ENCODE measurements around the gene SERPINE1. TPM values are rescaled to one million over a fixed set of nuclear protein-coding genes. Genes with fewer than 3 reads are reported as not detected.

Gene SERPINE1
- total RNA-seq, 1 experiment from 2014 or later: 3.6 TPM

Other genes starting within 250 kb of the SERPINE1 start
- 7.7 and 12.2 TPM in 2 replicates for gene UFSP1, start 237.4 kb upstream of the SERPINE1 start, total RNA-seq (2014; rRNA removed; shearing (Covaris generic))
- 17.3 and 19.2 TPM in 2 replicates for gene ACHE, start 231.2 kb upstream of the SERPINE1 start, total RNA-seq (2014; rRNA removed; shearing (Covaris generic))
- gene MUC3A, start 177.6 kb upstream of the SERPINE1 start, total RNA-seq (2014; rRNA removed; shearing (Covaris generic)): 8.5 and 14.6 TPM in 2 replicates
- gene MUC12, start 157.5 kb upstream of the SERPINE1 start, total RNA-seq (2014; rRNA removed; shearing (Covaris generic)): 1.8 and 10.4 TPM in 2 replicates
- not detected in 2 replicates for gene MUC17, start 107.0 kb upstream of the SERPINE1 start, total RNA-seq (2014; rRNA removed; shearing (Covaris generic))
- 6.1 and 8.9 TPM in 2 replicates for gene TRIM56, start 41.6 kb upstream of the SERPINE1 start, total RNA-seq (2014; rRNA removed; shearing (Covaris generic))
- gene AP1S1, start 27.4 kb downstream of the SERPINE1 start, total RNA-seq (2014; rRNA removed; shearing (Covaris generic)): 114 and 137 TPM in 2 replicates
- 12.0 and 22.5 TPM in 2 replicates for gene VGF, start 38.5 kb downstream of the SERPINE1 start, total RNA-seq (2014; rRNA removed; shearing (Covaris generic))
- gene NAT16, start 53.2 kb downstream of the SERPINE1 start, total RNA-seq (2014; rRNA removed; shearing (Covaris generic)): 0.30 and 0.59 TPM in 2 replicates
- gene MOGAT3, start 73.9 kb downstream of the SERPINE1 start, total RNA-seq (2014; rRNA removed; shearing (Covaris generic)): 0.52 and 1.00 TPM in 2 replicates
- gene PLOD3, start 90.5 kb downstream of the SERPINE1 start, total RNA-seq (2014; rRNA removed; shearing (Covaris generic)): 41.9 and 48.3 TPM in 2 replicates
- 58.9 and 83.3 TPM in 2 replicates for gene ZNHIT1, start 91.1 kb downstream of the SERPINE1 start, total RNA-seq (2014; rRNA removed; shearing (Covaris generic))
- gene CLDN15, start 110.7 kb downstream of the SERPINE1 start, total RNA-seq (2014; rRNA removed; shearing (Covaris generic)): 4.2 and 6.1 TPM in 2 replicates
- 141 and 151 TPM in 2 replicates for gene FIS1, start 118.0 kb downstream of the SERPINE1 start, total RNA-seq (2014; rRNA removed; shearing (Covaris generic))
- 19.8 and 27.4 TPM in 2 replicates for gene IFT22, start 194.7 kb downstream of the SERPINE1 start, total RNA-seq (2014; rRNA removed; shearing (Covaris generic))
- gene COL26A1, start 235.8 kb downstream of the SERPINE1 start, total RNA-seq (2014; rRNA removed; shearing (Covaris generic)): 70.3 and 77.5 TPM in 2 replicates

All from H7 (cell line).